ENCODE data around the gene ALPI.

DNA sequence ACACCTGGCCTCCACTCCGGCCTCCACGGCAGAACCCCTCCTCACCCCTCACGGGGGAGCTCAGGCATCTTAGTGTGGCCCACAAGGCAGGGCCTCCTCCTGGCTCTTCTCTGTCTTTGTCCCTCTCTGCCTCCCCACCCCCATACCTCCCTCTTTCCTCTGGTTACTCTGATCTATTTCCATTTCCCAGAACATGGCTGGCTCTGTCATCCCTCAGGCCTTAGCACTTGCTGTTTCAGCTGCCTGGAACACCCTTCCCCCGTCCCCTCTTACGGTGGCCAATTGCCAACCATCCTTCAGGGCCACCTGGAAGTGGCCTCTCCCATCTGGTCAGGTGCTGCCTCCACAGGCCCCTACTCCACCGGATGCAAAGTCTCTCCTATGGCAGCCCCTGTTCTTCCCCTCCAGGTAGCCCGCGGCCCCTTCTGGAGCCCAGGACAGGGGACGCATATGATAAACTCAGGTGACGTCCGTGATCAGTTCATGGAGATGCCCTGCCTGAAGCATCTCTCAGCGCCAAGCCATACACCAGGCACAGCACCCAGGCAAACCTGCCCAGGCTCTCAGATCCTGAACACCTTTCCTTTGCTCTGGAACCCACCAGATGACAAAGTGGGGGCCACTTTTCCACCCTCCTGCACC, 35.3 kb downstream of the ALPI start:
- TF ChIP-seq, protein P1, sequence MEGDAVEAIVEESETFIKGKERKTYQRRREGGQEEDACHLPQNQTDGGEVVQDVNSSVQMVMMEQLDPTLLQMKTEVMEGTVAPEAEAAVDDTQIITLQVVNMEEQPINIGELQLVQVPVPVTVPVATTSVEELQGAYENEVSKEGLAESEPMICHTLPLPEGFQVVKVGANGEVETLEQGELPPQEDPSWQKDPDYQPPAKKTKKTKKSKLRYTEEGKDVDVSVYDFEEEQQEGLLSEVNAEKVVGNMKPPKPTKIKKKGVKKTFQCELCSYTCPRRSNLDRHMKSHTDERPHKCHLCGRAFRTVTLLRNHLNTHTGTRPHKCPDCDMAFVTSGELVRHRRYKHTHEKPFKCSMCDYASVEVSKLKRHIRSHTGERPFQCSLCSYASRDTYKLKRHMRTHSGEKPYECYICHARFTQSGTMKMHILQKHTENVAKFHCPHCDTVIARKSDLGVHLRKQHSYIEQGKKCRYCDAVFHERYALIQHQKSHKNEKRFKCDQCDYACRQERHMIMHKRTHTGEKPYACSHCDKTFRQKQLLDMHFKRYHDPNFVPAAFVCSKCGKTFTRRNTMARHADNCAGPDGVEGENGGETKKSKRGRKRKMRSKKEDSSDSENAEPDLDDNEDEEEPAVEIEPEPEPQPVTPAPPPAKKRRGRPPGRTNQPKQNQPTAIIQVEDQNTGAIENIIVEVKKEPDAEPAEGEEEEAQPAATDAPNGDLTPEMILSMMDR (IDR thresholded peaks at IDR 0.05 in 2 of 3, conservative IDR thresholded peaks at IDR 0.05 in 1 of 3; ENCODE audit: borderline replicate concordance in 1 of 3, insufficient read depth in 1 of 3, low read depth in 2 of 3, low read length in 2 of 3): no peak
- TF ChIP-seq POLR2A (IDR thresholded peaks at IDR 0.05; ENCODE audit: borderline replicate concordance, extremely low read depth, insufficient read depth, insufficient read length) (no peak), EZH2phosphoT487 (IDR thresholded peaks at IDR 0.05; ENCODE audit: borderline replicate concordance) (no peak), RAD21 (IDR thresholded peaks at IDR 0.05; ENCODE audit: low read depth) (no peak), POLR2AphosphoS5 (IDR thresholded peaks at IDR 0.05; ENCODE audit: low read depth, low read length) (no peak), CBX3 (IDR thresholded peaks at IDR 0.05; ENCODE audit: low read depth) (no peak), JUND (IDR thresholded peaks at IDR 0.05) (no peak), ZFX (IDR thresholded peaks at IDR 0.05) (no peak), SP1 (IDR thresholded peaks at IDR 0.05; ENCODE audit: low read depth) (no peak)
- TF ChIP-seq, protein P2, sequence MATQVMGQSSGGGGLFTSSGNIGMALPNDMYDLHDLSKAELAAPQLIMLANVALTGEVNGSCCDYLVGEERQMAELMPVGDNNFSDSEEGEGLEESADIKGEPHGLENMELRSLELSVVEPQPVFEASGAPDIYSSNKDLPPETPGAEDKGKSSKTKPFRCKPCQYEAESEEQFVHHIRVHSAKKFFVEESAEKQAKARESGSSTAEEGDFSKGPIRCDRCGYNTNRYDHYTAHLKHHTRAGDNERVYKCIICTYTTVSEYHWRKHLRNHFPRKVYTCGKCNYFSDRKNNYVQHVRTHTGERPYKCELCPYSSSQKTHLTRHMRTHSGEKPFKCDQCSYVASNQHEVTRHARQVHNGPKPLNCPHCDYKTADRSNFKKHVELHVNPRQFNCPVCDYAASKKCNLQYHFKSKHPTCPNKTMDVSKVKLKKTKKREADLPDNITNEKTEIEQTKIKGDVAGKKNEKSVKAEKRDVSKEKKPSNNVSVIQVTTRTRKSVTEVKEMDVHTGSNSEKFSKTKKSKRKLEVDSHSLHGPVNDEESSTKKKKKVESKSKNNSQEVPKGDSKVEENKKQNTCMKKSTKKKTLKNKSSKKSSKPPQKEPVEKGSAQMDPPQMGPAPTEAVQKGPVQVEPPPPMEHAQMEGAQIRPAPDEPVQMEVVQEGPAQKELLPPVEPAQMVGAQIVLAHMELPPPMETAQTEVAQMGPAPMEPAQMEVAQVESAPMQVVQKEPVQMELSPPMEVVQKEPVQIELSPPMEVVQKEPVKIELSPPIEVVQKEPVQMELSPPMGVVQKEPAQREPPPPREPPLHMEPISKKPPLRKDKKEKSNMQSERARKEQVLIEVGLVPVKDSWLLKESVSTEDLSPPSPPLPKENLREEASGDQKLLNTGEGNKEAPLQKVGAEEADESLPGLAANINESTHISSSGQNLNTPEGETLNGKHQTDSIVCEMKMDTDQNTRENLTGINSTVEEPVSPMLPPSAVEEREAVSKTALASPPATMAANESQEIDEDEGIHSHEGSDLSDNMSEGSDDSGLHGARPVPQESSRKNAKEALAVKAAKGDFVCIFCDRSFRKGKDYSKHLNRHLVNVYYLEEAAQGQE (IDR thresholded peaks at IDR 0.05; ENCODE audit: low read depth): no peak
- TF ChIP-seq, protein P3, sequence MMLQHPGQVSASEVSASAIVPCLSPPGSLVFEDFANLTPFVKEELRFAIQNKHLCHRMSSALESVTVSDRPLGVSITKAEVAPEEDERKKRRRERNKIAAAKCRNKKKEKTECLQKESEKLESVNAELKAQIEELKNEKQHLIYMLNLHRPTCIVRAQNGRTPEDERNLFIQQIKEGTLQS (IDR thresholded peaks at IDR 0.05): no peak

Measured in HCT116 (cell line).